ENCODE measurements around the gene RABEPK.

DNA sequence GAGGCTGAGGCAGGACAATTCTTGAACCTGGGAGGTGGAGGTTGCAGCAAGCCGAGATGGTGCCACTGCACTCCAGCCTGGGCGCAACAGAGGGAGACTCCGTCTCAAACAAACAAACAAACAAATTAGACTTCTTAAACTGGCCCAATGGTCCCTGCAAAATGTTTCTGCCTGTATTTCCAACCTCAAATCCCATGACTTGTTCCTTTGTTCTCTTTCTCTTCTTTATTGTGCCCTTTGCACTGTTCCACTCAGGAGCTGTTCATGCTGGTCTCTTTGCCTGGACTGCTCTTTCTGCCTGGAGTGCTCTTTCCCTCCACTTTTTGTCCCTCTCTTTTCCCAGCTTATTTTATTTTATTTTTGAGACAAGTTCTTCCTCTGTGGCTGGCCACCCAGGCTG, 4.1 kb downstream of the RABEPK start:
- TF ChIP-seq CTCF (IDR thresholded peaks at IDR 0.05 in 4 of 5, conservative IDR thresholded peaks at IDR 0.05 in 1 of 5), result no peak
- no peak for TF ChIP-seq POLR2A (IDR thresholded peaks at IDR 0.05)

All from gastrocnemius medialis (tissue), 4 donors.